Measurements from ENCODE around the gene ADGRB3.

GRCh38 chr6:69042297-69042696 is 407.2 kb downstream of the ADGRB3 start:
- TF ChIP-seq, protein P1, sequence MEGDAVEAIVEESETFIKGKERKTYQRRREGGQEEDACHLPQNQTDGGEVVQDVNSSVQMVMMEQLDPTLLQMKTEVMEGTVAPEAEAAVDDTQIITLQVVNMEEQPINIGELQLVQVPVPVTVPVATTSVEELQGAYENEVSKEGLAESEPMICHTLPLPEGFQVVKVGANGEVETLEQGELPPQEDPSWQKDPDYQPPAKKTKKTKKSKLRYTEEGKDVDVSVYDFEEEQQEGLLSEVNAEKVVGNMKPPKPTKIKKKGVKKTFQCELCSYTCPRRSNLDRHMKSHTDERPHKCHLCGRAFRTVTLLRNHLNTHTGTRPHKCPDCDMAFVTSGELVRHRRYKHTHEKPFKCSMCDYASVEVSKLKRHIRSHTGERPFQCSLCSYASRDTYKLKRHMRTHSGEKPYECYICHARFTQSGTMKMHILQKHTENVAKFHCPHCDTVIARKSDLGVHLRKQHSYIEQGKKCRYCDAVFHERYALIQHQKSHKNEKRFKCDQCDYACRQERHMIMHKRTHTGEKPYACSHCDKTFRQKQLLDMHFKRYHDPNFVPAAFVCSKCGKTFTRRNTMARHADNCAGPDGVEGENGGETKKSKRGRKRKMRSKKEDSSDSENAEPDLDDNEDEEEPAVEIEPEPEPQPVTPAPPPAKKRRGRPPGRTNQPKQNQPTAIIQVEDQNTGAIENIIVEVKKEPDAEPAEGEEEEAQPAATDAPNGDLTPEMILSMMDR (IDR thresholded peaks at IDR 0.05), result no peak
- no peak for TF ChIP-seq POLR2AphosphoS5 (IDR thresholded peaks at IDR 0.05)

All from sigmoid colon (tissue), 4 donors.